AG04449 (cell line): ENCODE data around the gene EIF4G2.
A peak's percentile ranks its signal among the peaks of the same experiment; 100 is the strongest.

Experiments used
- CTCF ChIA-PET: fragments of 350-600 bp; formaldehyde crosslinking; extraction: SDS; loops from one replicate; lab custom pipeline; 2021; ENCODE audit warnings: antibody characterized with exemption; lab: Yijun Ruan, JAX
- POLR2A ChIA-PET: fragments of 400-600, 350-600 bp; formaldehyde crosslinking; extraction: SDS; loops from one replicate; lab custom pipeline; 2020; ENCODE audit warnings: antibody characterized with exemption, inconsistent platforms; lab: Yijun Ruan, JAX
- DNase-seq: peaks from one replicate; pipeline ENCODE4 v3.0.0-alpha.2; 2010; ENCODE audit warnings: low read depth, low spot score
- H3K4me3 ChIP-seq: 2 replicates; pipeline ENCODE4 v1.5.1; 2011; ENCODE audit warnings: low read depth, mild to moderate bottlenecking, control low read depth, low read length
- TF ChIP-seq, protein P1 (sequence below): IDR thresholded peaks from one replicate; pipeline ENCODE4 v1.5.1; 2011; ENCODE audit warnings: mild to moderate bottlenecking, moderate library complexity, low read length, control low read depth, inconsistent platforms; ENCODE audit not compliant: insufficient read depth; ENCODE audit errors: missing control alignments

EIF4G2 gene

GRCh38 chr11:10752061-10752460, 56.7 kb downstream of the EIF4G2 start:
- POLR2A ChIA-PET, result no interaction called here

DNA sequence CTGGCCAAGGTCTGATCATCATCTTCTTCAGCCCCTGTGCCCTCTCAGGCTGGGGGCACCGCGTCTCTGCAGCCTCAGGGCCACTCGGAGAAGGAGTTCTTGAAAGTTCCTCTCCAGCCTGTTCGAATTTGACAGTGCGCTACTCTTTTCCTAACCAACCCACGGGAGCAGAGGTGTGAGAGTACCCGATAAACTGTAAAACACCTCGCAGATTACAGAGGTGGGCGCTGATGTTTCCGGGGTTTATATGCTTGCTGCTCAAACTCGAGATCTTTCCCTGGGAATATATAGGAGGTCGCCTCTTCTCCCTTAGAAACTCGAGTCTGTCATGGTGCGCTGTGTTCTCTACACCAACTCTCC, 57.2 kb downstream of the EIF4G2 start:
- ChIA-PET CTCF (interaction anchor here (1.3 to 1.7 kb wide), 3 partner anchors 211 to 1036 kb away, joined by 3 to 4 read pairs (median 4); partner anchors contain the start of gene RNF141), POLR2A (interaction anchor here (0.9 to 1.3 kb wide), 2 partner anchors 58 to 443 kb away, joined by 3 to 4 read pairs; no protein-coding TSS in a partner anchor)
- DNase-seq, result no peak
- TF ChIP-seq, protein P1, sequence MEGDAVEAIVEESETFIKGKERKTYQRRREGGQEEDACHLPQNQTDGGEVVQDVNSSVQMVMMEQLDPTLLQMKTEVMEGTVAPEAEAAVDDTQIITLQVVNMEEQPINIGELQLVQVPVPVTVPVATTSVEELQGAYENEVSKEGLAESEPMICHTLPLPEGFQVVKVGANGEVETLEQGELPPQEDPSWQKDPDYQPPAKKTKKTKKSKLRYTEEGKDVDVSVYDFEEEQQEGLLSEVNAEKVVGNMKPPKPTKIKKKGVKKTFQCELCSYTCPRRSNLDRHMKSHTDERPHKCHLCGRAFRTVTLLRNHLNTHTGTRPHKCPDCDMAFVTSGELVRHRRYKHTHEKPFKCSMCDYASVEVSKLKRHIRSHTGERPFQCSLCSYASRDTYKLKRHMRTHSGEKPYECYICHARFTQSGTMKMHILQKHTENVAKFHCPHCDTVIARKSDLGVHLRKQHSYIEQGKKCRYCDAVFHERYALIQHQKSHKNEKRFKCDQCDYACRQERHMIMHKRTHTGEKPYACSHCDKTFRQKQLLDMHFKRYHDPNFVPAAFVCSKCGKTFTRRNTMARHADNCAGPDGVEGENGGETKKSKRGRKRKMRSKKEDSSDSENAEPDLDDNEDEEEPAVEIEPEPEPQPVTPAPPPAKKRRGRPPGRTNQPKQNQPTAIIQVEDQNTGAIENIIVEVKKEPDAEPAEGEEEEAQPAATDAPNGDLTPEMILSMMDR, result no peak
- peak overlapping the region; percentile 68 for H3K4me3 ChIP-seq

More at GRCh38 chr11:10752061-10752460, 56.7 kb downstream of the EIF4G2 start:
- TF ChIP-seq, protein P1, result no peak
- CTCF ChIA-PET, result interaction anchor here (0.9 to 1.7 kb wide), 2 partner anchors 12 to 211 kb away, joined by 3 to 4 read pairs; partner anchors contain the start of gene RNF141
- H3K4me3 ChIP-seq, result peak overlapping the region; percentile 68
- DNase-seq, result no peak

DNA sequence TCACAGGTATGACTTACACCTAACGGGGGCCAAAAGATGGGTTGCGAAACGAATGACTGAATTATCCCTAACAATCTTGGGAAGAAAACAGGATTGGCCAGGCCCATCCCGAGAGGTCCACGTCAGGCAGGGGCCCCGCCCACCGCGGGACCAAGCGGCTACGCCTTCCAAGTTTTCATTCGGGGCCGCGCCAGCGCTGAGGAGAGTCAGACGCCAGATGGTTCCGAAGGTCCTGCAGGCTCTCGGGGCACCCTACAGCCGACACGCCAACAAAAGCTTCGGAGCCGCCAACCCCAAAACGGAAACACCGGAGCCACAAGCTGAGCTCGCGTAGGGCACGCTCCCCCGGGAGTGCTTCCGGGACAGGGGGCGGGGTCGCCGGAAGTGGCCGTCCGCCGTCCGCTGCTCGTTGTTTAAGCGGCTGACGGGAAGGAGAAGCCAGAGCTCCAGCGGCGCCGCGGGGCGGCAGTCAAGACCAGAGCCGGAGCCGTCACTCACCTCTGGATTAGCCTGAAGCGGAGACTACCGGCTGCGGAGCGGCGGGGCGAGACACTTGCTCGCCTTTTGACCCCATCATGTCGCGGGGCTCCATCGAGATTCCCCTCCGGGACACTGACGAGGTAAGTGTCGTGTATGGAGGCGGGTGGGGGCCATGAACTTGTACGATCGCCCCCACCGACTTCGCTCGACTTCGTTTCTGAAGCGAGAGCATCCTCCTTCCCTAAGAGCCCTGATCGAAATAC, 57.7 kb downstream of the EIF4G2 start, which contains the start of gene CTR9:
TSS of gene CTR9 (plus strand) at position 409 of the 743 bp plus-strand sequence. CDS start at position 576, 167 bp downstream.
- ChIA-PET POLR2A (interaction anchor here (0.9 to 1.3 kb wide), 3 partner anchors 59 to 442 kb away, joined by 3 to 4 read pairs (median 3); no protein-coding TSS in a partner anchor), CTCF (interaction anchor here (1.3 to 1.4 kb wide), 2 partner anchors 277 to 1037 kb away, joined by 3 to 4 read pairs; no protein-coding TSS in a partner anchor)
- peak within 1 kb of the TSS; percentile 68 for H3K4me3 ChIP-seq
- peak; percentile 49 for DNase-seq
- TF ChIP-seq, protein P1, result peak; percentile 48

- H3K4me3 ChIP-seq, result no peak overlapping the region
- TF ChIP-seq, protein P1, result no peak
- no peak for DNase-seq
- ChIA-PET CTCF (no interaction called here), POLR2A (no interaction called here)
These were observed 59.2 kb downstream of the EIF4G2 start for GRCh38 chr11:10749476-10749875.

DNA sequence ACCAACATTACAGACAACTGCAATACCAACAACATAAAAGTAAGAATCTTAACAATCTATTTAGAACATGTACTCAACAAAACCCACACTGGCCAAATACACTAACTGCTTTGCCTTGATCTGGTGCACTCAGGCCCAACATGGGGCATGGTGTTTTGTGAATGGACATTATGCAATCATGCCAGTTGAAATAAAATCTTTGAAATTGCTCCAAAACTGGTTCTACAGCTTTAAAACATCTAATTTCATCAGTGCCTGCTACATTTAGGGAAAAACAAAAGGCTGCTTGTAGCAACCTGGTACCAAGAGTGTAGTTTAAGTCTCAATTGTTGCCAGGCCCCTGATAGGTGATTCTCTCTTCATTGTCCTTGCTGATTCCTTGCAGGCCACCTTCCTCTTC, 61.0 kb downstream of the EIF4G2 start:
- TF ChIP-seq, protein P1, result no peak
- ChIA-PET CTCF (interaction anchor here (1.4 kb wide), 1 partner anchor 23 kb away, joined by 3 read pairs; no protein-coding TSS in a partner anchor), POLR2A (no interaction called here)
- no peak overlapping the region for H3K4me3 ChIP-seq
- no peak for DNase-seq
